GM18870 (cell line): Measurements from ENCODE around the gene CHTF8.
"Not testable (repeated sequence)": the region's sequence is repeated elsewhere in the genome, so short reads cannot be mapped to it uniquely, and the experiment has no call there.

Experiments used
- ATAC-seq: cut with Tn5 transposase; IDR thresholded peaks from one replicate; pipeline ENCODE4 v1.9.1; 2021; ENCODE audit warnings: moderate library complexity; ENCODE audit not compliant: unreplicated experiment

Gene CHTF8

DNA sequence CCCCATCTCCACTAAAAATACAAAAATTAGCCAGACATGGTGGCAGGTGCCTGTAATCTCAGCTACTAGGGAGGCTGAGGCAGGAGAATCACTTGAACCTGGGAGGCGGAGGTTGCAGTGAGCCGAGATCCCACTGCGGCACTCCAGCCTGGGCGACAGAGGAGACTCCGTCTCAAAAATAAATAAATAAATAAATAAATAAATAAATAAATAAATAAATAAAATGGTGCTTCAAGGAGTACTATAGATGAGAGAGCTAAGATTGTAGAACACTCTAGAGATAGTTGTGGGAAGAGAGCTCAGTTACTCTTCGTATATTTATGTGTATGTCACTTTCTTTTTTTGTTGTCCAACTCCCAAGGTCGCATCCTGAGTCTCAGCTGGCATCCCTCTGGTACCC is 7.1 kb upstream of the CHTF8 start:
- ATAC-seq, result not testable (repeated sequence)

- ATAC-seq, result no peak
Measured at GRCh38 chr16:69138608-69139007, 6.2 kb upstream of the CHTF8 start.

DNA sequence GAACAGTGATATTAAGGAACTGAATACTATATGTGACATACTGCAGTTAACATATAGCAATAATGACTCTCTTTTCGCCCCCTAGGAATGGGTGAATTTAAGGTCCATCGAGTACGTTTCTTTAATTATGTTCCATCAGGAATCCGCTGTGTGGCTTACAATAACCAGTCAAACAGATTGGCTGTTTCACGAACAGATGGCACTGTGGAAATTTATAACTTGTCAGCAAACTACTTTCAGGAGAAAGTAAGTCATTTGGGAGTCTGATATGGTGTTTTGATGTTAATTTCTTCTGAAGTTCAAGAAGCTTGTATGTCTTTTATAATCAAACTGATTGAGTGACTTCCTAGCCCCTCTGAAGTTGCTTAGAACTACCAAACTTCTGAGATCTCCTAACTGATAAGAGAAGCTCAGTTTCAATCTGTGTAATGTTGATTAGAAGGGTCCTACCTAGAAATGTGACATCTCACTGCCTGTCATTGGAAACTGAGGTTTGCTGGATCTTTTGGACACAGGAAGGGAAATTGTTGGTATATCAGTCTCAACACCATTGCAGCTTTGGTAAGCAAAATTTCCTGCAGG is 1.1 kb upstream of the CHTF8 start:
- ATAC-seq, result no peak

GRCh38 chr16:69131839-69132423 is 457 bp downstream of the CHTF8 start:
- no peak for ATAC-seq

- ATAC-seq, result no peak
Measured at GRCh38 chr16:69131167-69131838, 1.1 kb downstream of the CHTF8 start.

DNA sequence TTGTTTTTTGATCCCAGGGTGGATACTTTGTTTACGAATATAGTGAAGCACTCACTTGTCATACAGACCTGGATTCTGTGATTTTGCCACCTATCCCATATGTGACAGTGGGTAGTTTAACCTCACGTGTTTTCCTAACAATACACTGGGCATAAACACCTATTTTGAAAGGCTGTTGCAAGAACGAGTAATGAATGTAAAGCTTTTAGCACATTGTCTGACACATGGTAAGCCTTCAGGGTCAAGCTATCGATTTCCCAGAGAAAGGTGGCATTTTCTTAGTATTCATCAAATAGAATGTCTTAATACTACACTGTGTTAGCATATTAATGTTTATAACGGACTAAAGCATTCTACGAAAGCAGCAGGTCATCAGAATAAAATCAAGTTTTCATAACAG is 1.9 kb downstream of the CHTF8 start:
- ATAC-seq, result no peak

- ATAC-seq, result no peak
Measured at GRCh38 chr16:69127966-69128510, 4.3 kb downstream of the CHTF8 start.

DNA sequence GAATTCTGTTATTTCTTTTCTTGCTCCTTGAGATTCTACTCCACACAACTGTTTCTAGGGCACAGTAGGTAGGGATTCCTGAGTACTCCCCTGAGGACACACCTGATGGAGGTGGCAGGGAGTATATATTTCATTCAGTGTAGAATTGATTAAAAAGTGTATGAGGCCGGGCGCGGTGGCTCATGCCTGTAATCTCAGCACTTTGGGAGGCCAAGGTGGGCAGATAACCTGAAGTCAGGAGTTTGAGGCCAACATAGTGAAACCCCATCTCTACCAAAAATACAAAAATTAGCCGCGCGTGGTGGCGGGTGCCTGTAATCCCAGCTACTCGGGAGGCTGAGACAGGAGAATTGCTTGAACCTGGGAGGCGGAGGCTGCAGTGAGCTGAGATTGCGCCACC is 5.6 kb downstream of the CHTF8 start:
- ATAC-seq, result not testable (repeated sequence)

DNA sequence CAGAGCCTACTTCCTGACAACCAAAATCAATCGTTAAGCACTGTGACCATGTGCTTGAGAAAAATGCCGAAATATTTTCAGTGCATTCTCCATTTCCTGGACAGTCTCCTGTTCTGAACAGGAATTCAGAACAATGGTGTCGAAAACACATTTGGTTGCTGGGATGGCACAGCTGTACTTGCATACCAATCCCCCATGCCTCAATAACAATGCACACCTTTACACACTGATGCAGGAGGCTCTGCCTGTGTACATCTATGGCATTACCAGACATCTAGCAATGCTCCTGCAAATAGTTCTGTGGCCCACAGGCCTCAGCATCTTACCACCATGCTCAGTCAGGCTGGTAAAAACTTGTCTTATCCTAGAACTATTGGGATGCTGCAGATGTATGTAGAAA is 6.2 kb downstream of the CHTF8 start:
- no peak for ATAC-seq

DNA sequence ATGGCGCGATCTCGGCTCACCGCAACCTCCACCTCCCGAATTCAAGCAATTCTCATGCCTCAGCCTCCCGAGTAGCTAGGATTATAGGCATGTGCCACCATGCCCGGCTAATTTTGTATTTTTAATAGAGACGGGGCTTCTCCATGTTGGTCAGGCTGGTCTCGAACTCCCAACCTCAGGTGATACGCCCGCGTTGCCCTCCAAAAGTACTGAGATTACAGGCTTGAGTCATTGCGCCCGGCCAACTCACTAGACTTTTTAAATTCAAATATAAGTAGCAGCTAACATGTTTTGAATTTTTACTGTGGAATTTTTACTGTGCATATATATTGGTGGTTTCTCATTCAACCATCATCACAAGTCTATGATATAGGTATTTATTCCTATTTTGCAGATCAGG is 7.4 kb downstream of the CHTF8 start:
- not testable (repeated sequence) for ATAC-seq

GRCh38 chr16:69124406-69124805 is 8.0 kb downstream of the CHTF8 start:
- not testable (repeated sequence) for ATAC-seq

DNA sequence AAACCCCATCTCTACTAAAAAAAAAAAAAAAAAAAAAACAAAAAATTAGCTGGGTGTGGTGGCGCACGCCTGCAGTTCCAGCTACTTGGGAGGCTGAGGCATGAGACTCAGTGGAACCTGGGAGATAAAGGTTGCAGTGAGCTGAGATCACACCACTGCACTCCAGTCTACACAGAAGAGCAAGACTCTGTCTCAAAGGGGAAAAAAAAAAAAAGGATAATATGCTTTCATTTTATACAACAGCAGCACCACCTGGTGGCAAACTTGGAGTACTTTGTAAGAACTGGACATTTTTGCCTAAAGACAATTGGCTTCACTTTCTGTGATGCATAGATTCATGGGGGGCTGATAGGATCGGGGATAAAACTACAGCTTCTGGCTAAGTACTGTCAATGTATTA is 8.5 kb downstream of the CHTF8 start:
- no peak for ATAC-seq

DNA sequence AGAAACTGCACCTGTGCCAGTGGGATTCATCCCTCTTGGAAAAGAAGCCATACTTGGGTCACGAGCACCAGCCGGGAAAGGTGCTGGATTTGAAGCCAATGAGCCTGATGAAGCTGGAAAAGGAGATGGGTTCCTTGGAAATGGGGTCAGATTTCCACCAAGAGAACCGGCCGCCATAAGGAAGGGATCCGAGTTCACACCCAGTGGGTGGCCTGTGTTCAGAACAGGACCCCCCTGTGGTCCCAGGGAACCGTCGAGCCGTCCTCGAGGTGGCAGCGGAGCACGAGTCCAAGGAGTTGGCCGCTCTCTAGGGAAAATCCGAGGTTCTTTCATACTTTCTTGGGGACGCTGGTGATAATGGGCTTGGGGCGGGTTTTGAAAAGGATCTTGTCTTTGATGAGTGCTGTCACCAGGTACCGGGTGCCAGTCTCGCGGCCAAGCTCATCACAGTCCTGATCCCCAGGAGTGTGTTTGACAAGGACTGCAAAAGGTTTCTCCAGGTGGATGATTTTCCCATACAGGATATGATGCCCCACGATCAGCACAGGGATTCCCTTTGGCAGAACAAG is 12.2 kb downstream of the CHTF8 start:
- ATAC-seq, result no peak

DNA sequence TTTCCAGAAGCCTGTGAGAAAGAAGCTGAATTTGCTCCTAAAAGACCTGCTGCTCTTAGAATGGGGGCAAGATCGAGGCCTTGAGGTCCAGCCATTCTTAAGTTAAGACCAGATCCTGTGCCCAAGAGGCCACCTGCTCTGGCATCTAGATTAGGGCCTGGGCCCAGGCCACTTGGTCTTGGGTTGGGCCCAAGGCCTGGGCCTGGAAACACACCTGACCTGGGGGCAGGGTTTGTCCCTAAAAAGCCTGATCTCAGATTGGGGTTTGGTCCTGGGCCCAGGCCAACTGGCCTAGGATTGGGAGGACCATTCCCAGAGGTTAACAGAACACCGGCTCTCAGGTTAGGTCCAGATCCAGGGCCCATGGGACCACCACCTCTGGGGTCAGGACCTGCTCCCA is 12.9 kb downstream of the CHTF8 start:
- ATAC-seq, result no peak

- no peak for ATAC-seq
Measured at GRCh38 chr16:69118994-69119393, 13.4 kb downstream of the CHTF8 start.

GRCh38 chr16:69118468-69118867 is 13.9 kb downstream of the CHTF8 start:
- ATAC-seq, result no peak

GRCh38 chr16:69116906-69117305 is 15.5 kb downstream of the CHTF8 start:
- ATAC-seq, result no peak

- no peak for ATAC-seq
Measured at GRCh38 chr16:69116256-69116875, 16.0 kb downstream of the CHTF8 start.

DNA sequence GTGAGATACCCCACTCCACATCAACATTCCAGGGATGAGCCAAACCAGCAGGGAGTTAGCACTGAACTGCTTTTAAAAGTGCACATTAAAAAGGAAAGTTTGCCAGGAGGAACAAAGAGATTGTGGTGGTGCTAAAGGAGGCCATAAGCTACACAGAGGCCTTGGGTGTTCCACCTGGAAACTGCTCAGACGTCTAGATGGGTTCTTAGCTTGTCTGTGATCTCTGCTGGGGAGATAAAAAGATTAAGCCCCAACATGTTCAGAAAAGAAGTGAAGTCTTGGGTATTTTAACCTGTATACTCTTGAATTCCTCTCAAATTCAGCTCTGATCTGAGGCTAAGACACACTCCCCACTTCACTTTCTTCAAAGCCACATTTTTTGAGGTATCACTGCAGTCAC is 16.6 kb downstream of the CHTF8 start:
- ATAC-seq, result no peak

DNA sequence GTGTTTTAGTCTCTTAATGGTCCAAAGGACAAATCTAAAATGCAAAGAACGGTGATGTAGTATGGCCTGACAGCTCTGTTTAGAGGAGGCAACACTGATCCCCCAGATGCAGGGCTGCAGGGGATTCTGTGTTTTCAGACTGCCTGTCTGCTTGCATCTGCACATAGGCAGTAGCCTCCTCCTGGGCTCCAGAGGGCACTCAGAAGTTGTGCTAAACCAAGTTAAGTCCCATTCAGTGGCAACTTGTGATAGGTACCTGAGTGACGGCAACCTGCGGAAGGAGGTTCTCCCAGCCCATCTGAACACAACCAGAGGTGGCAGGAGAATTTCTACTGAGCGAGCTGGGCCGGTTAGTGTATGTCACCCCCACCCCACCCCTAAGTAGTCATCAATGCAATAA is 17.0 kb downstream of the CHTF8 start:
- no peak for ATAC-seq

DNA sequence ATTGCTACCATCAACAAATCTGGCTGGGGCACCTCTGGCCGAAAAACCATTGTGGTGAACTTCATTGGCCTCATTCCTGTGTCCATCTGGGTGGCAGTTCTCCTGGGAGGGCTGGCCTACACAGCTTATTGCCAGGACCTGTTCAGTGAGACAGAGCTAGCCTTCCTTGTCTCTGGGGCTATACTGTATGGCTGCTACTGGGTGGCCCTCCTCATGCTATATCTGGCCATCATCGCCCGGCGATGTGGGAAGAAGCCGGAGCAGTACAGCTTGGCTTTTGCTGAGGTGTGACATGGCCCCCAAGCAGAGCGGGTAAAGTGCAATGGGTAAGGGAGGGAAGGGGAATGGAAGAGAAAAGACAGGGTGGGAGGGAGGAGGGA is 17.4 kb downstream of the CHTF8 start:
- ATAC-seq, result no peak
